HG02763 (cell line): ENCODE results near the gene AMN.

ENCODE experiments used
- ATAC-seq: cut with Tn5 transposase; IDR thresholded peaks from one replicate; pipeline ENCODE4 v1.9.1; 2021; ENCODE audit warnings: mild to moderate bottlenecking, moderate library complexity; ENCODE audit not compliant: unreplicated experiment

AMN gene

DNA sequence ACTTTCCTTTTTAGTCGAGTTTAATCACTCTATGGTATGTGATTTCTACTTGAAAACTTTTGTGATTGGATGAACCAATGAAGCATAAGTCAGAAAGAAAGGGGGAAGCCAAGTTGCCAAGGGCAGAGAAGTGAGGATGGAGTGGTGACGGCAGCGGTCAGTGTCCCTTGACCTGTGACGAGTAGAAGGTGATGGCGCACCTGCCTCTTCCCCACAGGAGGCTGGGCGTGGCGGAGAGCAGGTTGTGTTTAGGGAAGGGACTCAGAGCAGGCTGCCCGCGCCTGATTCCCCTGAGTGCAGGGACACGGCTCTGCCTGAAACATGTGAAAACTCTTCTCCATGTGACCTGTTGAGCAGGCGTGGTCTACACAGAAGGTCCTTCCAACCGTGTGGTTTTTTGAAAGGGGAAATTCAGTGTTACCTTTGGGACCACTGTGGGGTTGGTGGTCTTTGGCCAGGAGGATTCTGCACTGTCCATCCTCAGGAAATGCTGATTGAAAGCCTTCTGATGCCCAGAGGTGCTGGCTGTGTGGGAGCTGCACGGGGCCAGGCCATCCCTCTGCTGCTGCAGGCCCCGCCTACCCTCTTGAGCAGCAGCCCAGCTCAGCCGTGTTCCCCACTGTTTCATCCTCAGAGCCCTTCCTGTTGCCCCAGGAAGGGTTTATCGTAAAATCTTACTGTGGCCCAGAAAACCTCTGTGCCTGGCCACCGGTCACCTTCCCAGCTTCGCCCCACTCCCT, 23.5 kb upstream of the AMN start:
- no peak for ATAC-seq

- ATAC-seq: no peak
Observed at GRCh38 chr14:102899516-102899900, 23.0 kb upstream of the AMN start.

DNA sequence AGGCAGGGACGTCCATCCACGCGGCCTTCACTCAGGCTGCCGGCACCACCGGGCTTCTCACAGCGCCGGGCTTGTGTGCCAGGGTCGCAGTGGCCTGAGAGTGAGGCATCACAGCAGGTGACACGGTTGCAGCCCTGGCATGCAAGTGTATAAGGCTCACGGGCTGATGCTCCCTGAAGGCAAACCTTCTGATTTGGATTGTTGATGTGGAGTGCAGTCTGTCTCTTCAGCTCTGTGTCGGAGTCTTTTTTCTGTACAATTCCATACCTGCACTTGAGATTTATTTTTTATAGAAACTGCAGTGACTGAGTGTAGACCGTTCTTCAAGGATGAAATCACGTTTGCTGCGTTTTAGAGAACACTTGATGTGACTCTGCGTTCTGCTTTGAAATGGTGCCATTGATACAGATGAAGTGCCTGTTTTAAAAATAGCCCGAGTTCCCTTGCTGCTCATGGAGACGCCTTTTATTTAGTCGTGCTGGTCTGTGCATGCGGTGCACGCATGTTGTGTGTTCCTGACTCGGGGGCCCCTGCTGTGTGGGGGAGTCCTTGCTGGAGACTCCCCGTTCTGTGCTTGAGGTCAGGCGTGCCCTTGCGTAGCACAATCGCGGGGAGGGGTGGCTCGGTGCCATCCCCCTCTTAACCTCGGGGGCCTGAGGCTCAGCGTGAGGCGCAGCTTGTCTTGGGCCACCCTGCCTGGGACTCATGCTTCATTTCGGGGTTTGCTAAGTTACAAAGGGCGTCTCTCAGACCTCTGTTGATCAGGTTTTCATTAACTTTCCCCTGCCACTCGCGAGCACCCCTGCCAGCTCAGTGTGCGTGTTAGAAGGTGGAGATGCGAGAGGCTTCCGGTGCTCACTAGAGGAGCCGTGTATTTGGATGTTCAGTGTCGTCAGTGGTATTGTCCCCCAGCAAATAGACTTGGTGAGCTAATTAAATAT, 21.6 kb upstream of the AMN start:
- peak; percentile 55 for ATAC-seq

GRCh38 chr14:102901633-102902032, 20.8 kb upstream of the AMN start:
- peak; percentile 66 for ATAC-seq

GRCh38 chr14:102902086-102902485, 20.4 kb upstream of the AMN start:
- ATAC-seq: peak; percentile 12

DNA sequence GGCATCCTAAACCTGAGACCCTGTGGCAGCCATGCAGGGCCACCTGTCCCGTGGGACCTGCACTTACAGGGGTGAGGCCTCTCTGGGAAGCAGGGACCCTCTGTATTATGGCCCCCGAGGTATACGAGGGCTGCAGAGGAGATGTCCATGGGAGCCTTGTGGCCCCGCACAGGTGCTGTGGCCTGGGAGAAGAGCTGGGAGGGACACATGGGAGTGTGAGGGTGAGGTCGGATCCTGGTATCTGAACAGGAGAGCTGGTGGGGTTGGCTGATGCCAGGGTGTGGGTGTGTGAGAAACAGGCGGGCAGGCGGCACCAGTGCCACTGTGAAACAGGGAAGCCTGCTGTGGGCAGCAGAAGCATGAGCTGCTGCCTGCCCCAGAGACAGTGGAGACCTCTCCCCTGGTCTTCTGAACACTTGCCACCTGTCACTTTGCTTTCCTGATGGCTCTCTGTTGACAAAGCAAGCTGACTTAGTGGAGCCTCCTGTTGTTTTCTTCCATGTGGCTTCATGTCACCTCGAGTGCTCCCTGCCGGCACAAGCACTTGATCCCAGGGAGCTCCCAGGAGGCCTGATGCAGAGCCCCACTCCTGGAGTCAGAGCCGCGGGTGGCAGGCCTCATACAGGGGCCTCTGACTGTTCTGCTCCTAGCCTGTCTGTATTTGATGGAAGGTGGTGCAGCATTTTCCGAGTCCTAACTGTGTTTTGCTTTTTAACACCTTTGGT, 19.8 kb upstream of the AMN start:
- ATAC-seq: no peak

DNA sequence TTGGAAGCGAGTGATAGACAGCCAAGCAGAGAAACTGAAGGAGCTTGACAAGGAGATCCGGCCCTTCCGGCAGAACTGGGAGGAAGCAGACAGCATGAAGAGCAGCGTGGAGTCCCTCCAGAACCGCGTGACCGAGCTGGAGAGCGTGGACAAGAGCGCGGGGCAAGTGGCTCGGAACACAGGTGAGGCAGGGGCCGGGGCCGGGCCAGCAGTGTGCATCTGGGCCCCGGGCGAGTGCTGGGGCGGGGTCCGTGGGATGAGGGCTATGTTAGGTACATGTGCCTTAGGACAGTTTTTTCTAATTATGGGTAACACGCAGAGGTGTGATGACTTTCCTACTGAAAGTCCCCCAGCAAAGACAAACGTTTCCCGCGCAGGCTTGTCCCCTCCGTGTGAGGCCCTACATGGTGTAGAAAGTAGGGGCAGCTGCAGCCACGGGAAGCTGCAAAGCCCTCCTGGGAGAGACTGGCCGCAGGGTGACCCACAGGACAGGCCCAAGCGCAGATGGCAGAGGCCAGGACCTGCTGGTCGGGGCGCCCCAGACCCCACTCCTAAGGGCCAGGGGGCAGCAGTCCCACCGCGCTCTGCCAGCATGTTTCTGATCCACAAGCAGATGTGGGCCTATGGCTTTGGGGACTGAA, 19.1 kb upstream of the AMN start:
- ATAC-seq: no peak

DNA sequence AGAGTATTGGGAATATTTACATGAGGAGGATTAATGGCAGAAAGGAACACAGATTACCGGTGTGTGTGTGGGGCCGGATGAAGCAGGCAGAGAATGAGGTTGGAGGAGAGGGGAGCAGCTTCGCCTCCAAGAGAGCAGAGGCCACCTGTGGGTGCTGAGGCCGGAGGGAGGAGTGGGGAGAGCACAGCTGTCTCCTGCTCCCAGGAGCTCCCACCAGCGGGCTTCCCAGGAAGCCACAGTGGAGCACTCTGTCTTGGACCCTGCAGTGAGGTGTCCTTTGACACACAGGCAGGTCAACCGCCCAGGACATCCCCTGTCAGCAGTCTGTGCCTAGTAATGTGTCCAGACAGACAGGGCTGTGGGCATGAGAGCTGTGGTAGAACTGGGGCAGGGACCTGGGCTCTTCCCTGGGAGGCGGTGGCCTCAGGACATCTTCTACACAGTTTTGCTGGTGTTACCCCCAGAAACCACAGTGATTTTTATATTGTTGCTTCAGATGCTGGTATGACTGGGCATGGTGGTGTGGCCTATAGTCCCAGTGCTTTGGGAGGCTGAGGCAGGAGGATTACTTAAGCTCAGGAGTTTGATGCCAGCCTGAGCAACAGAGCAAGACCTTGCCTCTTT, 18.5 kb upstream of the AMN start:
- ATAC-seq: no peak

- no peak for ATAC-seq
Observed at GRCh38 chr14:102905116-102906108, 17.1 kb upstream of the AMN start.

DNA sequence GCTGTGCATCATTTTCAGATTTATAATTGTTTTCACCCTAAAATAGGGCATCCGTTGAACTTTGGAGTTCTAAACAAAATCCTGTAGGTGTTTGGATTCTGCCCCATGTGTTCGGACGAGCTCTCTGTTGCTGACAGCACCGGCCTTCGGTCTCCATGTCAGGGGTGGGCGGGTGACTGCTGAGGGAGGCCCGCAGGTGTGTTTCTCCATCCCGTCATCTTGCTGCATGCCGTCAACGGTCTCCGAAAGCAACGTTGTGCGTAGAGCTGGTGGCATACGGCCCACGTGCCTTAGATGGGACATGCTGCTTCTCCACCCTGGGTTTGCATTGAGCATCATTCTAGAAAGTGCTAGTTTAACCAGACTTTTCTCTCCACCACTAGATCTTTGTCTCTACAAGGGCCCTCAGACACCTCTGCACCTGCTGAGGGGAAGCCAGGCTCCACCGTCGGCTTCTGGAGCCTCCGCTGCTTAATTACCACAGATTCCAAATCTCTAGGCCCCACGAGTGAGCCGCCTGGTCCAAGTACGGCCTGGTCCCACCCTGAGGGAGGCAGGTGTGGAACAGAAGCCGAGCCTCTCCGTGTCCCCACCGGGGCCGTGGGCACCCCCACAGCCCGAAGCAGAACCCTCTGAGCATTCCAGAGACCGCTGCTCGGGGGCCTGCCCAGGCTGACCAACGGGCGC, 15.7 kb upstream of the AMN start:
- ATAC-seq: no peak

DNA sequence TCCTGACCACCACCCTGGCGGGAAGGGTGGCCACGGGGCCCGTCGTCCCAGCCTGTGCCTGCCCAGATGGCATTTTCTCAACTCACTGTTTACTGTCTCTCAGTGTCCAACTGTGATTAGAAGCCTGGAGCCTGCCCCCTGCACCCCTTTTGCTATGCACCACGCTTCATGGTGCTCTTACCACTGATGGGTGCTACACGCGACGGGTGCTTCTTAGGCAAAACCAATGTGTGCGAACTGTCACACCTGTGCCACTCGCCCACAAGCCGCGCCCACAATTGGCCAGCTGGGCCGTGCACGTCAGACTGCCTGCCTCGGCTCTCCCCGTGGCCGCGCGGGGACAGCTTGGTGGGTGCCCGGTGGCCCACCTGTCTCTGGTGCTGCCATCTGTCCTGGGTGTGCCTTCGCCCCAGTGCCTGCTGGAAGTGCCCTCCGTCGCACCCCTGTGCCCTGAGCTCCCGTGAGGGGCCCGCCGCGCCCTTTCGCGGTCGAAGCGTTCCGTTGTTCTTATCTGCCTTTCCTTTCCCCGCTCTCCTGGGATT, 15.1 kb upstream of the AMN start:
- no peak for ATAC-seq

- ATAC-seq: no peak
Observed at GRCh38 chr14:102907980-102908730, 14.3 kb upstream of the AMN start.

DNA sequence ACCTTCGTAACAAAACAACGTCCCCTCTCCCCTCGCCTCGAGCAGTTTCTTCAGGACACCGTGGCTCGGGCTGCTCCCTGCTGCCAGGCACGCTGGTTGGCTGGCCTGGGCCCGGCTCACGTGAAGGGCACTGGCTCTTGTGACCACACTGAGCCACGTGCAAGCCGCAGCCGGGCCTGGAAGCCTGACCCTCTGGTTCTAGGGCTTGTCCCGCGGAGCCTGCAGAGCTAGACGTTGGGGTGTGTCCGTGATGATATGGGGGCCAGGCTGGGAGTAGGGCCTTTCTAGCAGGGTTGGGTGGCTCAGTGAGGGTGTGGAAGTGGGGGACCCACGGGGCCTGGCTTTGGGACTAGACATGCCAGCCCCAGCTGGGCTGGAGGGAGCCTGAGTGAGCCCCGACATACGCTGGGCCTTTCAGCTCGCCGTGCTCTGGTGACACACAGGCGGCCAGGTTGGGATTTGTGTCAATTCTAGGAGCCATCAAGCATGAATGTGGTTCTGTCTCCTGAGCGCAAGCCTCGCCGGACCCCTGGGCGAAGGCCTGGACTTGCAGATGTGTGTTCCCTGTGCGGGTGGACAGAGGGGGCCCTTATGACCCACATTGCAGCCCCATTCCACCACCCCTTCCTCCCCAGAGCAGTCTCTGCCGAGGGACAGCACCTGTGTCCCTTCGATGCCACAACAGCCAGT, 13.6 kb upstream of the AMN start:
- ATAC-seq: no peak

GRCh38 chr14:102909462-102909861, 13.0 kb upstream of the AMN start:
- no peak for ATAC-seq

DNA sequence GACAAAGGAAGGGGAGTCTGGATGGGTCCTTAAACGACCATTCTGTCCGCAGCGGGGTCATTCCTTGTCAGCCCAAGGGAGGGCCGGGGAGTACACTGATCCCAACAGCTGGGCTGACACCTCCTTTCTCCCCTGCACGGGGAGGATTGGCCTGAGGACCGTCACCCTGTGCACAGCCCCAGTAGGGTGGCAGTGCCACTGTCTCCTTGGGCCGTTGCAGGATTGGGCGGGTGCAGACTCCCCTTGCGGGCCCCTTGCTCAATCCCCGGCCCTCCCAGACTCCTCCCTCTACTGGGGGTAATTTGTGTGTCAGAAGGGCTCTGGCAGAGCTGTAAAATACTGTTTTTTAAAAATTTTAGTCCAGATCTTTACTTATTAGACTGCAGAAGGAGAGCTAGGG, 12.6 kb upstream of the AMN start:
- no peak for ATAC-seq

DNA sequence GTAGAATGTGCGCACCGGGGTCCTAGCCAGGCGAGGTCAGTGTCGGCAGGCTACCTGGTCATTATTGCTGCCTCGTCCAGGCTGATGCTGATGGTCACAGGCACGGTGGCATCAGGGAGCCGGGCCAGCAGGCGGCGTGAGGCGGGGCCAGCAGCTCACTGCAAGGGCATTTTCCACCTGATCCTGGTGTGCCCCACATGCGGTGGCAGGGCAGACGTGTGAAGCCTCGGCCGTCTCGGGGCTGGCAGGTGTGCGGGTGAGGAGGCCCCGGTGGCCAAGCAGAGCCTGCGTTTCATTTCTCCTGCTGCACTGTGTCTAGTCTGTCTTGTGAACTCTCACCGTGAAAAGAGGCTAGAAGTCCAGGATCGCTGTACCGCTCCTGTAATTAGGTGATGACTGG, 12.0 kb upstream of the AMN start:
- ATAC-seq: no peak

DNA sequence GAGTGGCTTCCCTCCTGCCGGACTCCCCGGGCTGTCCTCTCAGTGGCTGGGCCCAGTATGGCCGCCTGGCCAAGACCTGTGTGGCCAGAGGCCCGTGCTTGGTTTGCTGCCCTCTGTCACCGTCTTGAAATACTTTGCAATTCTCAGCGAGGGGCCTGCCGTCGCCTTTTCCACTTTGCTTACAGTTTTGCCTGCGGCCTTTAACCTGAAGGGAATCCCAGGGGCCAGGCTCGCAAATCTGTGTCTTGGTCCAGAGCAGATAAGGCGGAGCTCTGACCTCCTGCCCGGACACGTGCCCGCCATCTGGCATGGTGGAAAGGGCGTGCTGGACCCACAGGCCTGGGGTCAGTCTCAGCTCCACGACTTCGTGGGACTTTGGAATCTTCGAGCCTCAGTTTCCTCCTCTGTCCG, 10.9 kb upstream of the AMN start:
- no peak for ATAC-seq
